Stimulated activated CD4-positive, alpha-beta T cell treated with anti-CD3 and anti-CD28 coated beads, Interleukin-1b, Interleukin-23, amount 100 ng/mL, for 24 hours (primary cell): ENCODE results near the gene TRDN.
"Not testable (repeated sequence)": the region's sequence is repeated elsewhere in the genome, so short reads cannot be mapped to it uniquely, and the experiment has no call there.

Source experiments
- DNase-seq, 4 experiments: peaks; one replicate each; pipeline ENCODE4 v3.0.0-alpha.2; 2020; ENCODE audit warnings: low read depth in 4 of 4, low spot score in 1 of 4

The TRDN gene

DNA sequence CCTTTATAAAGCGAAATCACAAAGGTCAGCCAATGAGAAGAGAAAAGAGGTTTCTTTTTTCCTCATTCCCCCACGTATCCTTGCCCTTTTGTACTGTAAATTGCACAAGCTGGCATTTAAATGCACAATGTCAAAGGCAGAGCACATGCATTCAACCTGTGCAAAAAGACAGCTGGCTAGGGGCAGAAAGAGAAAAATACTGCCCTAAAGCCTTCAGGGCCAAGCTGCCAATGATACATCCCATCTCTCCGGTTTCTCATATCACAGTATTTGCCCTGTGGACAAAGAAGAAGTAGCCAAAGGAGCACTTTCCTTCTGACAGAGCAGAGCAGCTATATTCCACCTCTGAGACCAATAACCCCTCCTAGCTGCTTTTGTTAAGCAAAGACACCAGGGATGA, 219.2 kb downstream of the TRDN start:
- no peak for DNase-seq

DNA sequence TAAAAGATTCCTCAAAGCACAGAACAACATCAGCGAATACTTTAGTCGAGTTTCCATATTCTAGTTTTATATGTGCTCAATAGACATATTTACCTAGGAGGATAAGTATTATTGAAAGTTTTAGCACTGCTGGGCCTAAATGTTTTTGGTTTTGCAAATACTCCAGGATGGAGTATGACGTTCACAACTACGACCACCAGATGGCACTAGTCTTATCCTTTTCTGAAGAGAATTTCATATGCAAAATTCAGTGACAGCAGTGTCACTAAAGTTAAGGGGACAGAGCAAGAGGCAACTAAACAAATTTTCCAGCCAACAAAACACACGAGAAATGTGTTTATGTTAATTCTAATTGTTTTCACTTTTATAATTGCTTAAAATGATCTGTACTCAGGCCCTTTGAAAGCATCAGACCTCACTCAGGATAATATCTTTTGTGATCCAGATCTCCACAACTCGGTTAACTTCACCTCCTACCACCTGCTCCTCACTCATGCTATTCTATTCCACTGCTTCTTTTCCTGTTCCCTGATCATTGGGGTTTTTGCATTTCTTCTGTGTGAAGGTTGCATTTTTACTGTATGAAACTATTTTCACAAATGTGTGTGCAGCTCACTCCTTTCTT, 220.8 kb downstream of the TRDN start:
- DNase-seq: peak; percentile 1 to 5 (median 2)

DNA sequence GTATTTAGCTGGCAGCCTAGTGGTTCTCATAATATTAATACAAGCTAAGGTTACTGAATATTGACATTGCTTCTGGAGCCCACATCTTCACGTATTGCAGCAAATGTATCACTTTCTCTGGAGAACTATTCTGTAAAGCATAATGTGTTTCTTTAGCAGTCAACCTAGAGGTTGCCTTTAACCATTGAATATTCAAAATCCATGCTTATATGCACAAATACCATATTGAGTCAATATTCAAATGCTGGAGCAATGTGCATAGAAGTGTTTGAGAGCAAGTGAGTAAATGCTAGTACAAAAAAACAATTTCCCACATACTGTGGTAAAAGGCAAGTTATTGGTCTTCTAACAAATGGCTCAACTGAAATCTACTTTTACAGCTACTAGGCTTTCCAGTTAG, 231.8 kb downstream of the TRDN start:
- no peak for DNase-seq

DNA sequence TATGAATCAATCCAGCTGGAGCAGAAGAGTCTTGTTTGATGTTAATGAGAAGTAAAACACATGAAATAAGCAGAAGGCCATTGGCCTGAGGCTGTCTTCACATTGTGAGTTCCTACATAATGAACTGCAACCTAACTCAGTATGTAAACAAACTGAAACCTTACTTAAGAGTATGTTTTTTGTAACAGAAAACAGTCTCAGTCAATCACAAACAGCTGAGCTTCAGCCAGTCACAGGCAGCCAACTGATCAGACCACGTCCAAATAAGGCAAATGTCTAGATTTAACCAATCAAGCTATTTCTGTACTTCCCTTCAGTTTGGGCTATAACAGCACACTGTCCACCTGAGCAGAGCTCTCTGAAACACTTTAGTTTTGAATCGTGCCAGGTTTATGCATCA, 234.7 kb downstream of the TRDN start:
- DNase-seq: no peak

DNA sequence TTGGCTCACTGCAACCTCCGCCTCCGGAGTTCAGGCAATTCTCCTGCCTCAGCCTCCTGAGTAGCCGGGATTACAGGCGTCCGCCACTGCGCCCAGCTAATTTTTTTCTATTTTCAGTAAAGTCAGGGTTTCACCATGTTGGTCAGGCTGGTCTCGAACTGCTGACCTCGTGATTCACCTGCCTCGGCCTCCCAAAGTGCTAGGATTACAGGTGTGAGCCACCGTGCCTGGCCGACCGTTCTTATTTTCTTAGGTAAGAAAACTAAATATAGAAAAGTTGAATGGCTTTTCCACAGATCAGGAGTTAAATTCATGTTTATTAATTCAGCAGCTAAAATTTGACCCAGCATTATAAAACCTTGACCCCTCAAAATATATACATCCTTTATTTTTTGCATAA, 238.7 kb downstream of the TRDN start:
- no peak for DNase-seq

DNA sequence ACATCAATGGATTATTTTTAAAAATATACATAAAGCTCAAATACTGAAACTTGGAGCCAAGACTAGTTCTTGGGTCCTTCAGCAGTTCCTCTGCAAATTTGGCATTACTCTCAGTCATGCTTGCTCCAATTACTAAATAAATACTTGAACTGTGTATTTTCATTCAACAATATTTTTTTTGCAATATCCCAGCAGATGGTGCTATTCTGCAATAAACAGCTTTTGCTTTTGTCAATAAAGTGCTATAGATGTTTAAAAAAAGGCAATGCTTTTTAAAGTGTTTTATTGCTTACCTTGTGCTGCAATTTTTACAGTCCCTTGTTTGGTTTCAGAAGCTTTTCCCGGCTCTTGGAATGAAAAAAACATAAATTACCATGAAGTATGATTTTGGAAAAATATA, 243.4 kb downstream of the TRDN start:
- no peak for DNase-seq

DNA sequence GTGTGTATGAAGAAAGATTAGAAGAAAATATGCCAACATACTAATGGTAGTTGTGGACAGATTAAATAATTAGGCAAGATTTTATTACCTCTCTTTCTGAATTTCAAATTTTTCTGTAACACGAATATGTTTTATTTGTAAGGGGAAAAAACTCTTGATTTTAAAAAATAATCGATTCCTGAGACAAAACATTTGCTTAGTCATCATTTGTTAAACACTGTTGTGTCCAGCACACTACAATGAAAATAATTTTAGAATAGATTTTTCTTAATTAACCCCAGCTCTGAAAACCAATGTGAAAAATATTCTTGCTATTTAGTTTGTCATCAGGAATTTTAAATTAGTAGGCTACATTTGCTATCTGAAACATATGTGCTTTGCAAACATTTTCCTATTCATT, 253.0 kb downstream of the TRDN start:
- DNase-seq: no peak

DNA sequence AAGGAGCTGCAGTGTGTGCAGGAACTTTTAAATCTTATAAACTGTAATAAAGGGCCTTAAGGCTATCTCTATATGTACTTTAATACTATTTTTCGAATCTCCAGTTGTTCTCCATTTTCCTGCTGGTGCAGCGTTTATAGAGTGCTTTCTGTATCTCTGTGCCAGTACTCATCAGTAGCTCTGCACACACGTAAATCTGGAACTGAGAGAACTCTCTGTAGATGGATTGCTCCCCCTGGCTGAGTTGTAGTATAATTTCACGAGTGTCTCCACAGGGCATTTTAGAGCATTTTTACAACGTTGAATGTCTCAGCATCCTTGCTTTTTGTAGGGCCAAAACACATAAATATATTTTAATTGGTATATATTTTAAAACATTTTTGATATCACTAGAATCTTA, 256.5 kb downstream of the TRDN start:
- DNase-seq: no peak

DNA sequence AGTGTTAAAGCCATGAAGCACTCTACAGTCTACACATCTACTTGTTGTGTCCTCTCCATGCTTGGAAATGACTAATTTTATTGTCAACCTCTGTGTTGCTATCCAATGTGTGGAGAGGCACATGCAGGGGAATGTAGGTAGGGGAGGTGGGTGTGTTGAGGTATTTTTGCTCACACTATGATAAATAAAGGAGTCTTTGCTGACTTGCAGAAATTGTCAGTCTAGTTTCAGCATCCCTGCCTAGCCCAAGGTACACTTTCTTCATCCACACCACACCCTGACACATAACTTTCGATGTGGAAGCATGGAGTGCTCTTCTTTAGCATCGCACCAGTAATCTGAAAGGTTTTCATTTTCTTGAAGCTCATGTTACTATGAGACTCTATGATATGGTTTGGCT, 264.0 kb downstream of the TRDN start:
- DNase-seq: no peak

DNA sequence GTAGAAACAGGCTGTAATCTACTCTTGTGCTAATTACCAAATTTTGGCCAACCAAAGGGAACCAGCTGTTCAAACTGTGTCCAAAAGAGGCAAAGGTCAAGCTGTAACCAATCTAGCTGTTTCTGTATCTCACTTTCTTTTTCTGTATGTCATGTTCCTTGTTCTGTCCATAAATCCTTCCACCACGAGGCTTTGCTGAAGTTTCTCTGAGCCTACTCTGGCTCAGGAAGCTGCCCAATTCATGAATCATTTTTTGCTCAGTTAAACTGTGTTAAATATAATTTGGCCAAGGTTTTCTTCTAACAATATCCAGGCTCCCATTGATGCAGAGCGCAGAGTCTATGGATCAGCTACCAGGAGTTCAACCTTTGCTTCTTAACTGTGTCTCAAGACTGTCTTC, 272.8 kb downstream of the TRDN start:
- no peak for DNase-seq

DNA sequence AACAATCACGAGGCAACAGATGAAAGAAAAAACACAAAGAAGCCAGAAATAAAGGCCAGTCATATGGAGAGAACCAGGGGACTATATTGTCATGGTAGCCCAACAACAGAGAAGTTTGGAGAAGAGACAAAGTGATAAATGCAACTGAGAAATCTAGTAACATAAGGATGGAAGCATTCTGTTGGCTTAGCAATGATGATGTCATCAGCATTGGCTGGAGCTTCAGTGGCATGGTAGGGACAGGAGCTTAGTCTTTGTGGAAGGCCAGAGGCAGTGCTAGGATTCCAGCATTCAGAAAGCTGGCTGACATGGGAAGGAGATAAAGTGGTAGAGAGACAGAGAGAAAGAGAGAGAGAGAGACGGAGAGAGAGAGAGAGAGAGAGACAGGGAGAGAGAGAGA, 276.4 kb downstream of the TRDN start:
- DNase-seq: no peak

DNA sequence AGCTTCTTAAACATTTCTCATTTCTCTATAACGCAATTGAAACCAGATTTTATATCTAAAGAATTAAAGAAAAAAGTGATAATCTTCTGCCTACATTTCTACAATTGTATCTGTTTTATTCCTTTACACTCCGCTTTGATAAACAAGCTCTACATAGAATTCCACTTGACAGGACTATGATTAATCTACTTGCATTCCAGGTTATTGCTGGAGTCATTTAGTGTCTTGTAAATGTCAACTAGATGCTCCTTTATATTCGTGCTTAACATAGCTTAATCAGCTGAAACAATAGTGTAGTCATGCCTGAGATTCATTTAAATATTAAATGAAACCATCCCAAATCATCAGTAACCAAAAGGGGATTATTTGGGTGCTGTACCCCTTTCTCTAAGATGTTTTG, 284.0 kb downstream of the TRDN start:
- no peak for DNase-seq

DNA sequence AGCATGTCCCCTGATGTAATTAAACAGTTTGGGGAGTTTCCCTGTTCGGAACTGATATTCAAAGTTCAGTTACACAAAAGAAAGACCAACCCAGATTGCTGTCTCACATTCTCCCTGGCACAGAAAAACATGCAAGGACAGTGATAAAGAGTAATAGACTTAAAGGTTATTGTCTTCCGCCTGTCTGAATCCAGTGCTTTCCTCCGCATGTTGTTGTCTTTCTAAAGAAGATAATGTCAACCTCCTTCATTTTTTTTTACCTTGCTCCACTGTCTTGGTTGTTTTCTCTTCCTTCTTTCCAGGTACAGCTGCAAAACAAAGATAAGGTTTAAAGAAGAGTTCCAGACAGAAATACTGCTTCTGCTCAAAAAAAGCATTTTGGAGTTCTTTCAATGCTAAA, 284.5 kb downstream of the TRDN start:
- no peak for DNase-seq

DNA sequence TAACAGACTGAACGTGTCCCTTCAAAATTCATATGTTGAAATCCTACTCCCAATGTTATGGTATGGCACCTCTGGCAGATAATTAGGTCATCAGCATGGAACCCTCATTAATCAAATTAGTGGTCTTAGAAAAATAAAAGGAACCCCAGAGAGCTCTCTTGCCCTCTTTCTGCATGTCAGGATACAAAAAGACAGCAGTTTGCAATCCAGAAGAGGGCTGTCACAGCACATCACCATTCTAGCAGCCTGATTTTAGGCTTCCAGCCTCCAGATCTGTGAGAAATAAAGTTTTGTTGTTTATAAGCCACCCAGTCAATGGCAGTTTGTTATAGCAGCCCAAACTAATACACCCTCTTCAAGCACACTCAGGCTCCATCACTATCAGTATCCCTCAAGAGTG, 292.9 kb downstream of the TRDN start:
- DNase-seq: no peak

DNA sequence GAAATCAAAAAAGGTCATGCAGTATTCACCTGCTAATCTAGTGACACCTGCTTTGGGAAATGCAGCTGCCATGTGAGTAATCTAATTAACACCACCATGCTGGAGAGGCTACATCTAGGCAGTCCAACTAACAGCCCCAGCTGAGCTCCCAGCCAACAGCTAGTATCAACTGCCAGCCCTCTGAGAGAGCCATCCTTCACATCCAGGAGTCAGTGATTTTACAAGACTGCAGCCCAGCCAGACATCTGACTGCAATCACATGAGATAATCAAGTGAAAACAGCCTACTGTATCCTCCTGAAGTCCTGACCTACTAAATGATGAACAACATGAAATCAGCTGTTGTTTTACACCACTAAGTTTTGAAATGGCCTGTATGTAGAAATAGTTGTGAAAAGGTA, 298.4 kb downstream of the TRDN start:
- no peak for DNase-seq

DNA sequence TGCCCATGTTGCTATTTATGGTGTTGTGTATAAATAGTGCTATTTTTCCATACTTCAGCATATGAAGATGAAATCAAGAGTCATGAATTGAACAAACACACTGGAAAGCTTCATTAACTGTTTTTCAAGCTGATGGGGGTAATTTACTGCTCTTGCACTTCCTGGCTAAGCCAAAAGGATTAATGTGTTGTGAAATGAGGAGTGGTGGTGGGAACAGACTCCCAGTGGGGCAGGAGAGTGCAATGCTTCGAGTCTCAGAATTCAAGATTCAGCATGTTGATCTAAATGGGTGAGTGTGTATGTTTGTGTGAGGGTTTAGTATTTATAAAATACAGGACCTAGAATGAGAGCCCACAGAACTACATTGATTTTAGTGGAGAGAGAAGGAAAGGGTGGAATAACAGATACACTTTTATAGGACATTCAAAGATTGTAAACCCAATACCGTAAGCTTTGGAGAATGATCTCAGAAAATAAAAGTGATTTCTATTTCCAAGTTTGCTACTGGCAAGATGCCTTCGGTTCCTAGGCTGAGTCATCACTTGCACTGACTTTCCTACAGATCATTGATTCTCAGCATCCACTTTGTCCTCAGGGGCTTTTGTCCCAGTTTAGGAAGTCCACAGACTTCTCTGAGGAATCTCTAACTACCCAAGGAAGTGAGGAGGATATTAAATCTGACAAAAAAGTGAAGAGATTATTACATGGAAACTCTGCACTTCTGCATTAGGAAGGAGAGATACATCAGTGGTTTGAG, 303.6 kb downstream of the TRDN start:
- no peak for DNase-seq

DNA sequence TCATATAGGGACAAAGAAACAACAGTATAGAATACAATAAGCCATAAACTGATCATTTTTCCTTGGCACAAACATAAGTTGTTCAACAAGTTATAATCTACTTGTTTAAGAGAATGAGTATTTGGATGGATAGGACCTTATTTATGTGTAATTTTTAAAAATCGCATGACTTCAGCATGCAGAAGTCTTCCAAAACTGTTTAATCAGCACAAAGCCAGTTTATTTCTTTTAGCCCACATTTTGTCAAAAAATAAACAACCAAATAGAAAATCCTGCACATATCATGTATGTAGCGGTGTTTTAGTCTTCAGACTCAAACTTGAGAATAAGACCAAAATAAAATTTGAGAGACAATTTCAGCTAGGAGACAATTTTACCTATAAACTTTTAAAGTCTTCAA, 304.7 kb downstream of the TRDN start:
- DNase-seq: no peak

DNA sequence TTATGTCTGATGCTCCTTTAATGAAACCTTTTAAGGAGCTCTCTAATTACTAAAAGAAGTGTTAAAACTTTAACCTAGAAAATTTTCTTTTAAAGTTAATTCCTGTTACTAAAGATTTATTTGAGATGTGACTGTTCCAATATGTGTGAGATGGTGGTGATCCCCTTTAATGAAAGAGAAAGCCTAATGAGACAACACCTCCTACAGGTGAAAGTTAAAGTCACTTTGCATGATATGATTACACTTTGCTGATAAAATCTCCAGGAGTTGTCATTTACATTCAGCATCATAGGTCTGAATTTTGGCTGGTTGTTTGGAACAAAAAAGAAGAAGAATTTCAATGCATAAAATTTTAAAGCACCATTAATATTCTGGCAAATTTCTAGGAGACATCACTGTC, 307.4 kb downstream of the TRDN start:
- DNase-seq: no peak

DNA sequence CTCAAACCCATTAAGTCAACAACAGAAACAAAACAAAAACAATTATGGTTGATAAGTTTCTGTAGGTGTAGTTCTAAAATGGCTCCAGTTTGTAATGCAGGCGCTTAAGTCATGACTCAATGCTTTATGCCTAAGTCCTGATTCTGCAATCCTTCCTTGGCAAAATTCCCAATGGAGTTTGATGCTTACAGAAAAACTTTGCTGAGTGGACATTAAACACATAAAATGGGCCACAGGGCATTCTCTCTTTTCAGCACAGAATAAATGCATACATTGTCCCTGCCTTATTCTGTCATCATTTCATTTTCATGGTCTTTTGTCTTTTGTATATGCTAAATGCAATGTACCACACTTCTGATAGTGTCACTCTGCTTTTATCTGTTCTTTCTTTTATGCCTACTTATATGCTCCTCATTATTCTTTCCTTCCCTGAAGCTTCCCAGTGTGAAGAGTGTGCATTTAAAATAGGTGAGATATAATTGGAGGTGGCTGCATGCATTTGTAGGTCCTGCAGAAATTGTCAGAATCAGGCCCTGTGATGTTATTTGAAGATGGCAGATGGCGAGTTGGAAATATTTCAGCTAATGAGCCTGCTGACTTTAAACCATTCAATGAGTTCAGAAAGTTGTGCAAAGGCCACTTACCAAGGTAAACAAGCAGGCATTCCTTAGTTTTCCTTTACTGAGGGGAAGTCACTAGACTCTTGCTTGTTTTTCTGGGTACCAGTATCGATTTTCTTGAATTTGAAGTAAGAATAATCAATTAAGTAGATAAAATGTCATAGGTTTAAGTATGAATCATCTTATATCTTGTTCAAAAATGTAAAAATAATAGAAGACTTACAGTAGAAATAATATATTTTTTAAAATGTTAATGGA, 313.1 kb downstream of the TRDN start:
- no peak for DNase-seq

DNA sequence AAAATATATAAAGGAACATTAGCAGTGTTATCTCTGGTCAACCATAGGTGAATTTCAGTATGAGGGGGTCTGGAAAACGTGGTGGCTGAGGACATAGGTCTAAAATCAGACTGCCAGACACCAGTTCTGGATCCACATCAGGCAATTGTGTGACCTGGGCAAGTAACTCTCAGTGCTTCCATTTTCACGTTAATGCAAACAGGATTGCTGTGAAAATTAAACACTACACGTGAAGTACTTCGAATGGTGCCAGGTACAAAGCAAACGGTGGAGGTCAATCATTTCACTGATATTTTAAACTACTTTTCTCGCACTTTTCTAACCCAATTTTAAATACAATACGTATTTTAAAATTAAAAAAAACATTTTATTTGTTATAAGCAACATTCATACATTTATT, 315.7 kb downstream of the TRDN start:
- no peak for DNase-seq

DNA sequence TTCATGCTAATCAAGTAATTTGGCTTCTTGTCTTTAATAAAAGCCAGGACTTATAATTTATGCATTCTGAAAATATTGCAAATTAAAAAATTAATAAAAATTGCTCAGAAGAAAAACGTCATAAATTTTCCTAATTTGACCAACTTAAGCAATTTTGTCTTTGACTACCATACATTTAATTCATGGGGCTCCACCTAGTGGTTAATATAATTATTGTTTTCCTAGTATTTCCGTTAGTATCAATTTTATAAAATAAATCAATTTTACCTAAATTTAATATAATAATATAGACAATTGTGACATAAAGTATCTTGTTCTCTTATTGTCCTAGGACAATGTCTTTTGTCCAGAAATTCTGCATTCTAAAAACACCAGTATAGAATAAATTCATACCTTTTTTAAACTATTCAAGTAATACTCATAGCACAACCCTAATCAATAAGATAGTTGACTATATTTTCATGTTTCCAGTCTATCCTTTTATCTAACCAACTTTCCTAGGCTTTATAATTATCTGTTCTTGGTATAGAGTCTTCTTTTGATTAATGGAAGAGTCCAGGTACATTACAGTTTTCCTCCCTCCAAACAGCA, 319.9 kb downstream of the TRDN start:
- no peak for DNase-seq

DNA sequence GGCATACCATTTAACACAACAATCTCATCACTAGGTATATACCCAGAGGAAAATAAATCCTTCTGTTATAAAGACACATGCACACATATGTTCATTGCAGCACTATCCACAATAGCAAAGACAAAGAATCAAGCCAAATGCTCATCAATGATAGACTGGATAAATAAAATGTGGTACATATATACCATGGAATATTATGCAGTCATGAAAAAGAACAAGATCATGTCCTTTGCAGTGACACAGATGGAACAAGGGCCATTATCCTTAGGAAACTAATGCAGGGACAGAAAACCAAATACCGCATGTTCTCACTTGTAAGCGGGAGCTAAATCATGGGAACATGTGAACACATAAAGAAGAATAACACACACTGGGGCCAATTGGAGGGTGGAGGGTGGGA, 322.3 kb downstream of the TRDN start:
- not testable (repeated sequence) for DNase-seq
